K562 (cell line): ENCODE data around the gene FES. TPM values are rescaled to one million over a fixed set of nuclear protein-coding genes. Genes with fewer than 3 reads are reported as not detected.

Source experiments
- ARID1B ChIP-seq: fragments of 450-650 bp; IDR thresholded peaks from 2 replicates; pipeline ENCODE4 v1.6.1; 2016; ENCODE audit warnings: antibody characterized with exemption, mild to moderate bottlenecking, inconsistent platforms
- DACH1 ChIP-seq: fragments of 450-650 bp; IDR thresholded peaks from 2 replicates; pipeline ENCODE4 v1.6.1; 2018; ENCODE audit not compliant: partially characterized antibody
- FOXK2 ChIP-seq, 2 experiments: fragments of 450-650 bp; IDR thresholded peaks in 1 of 2; conservative IDR thresholded peaks in 1 of 2; 2 replicates each; pipeline ENCODE4 v1.6.1; 2016; ENCODE audit warnings: low read depth in 2 of 2, mild to moderate bottlenecking in 1 of 2
- MBD1 ChIP-seq: fragments of 250-450 bp; sonication (Bioruptor Pico); IDR thresholded peaks from 2 replicates; pipeline ENCODE4 v1.8.0; 2022; ENCODE audit warnings: inconsistent platforms
- NCOA2 ChIP-seq, 2 experiments: fragments of 450-650 bp; IDR thresholded peaks; 2 replicates each; pipeline ENCODE4 v1.6.1; 2018; ENCODE audit warnings: mild to moderate bottlenecking in 2 of 2, moderate library complexity in 1 of 2; ENCODE audit not compliant: partially characterized antibody in 2 of 2
- NCOA4 ChIP-seq: fragments of 450-650 bp; IDR thresholded peaks from 2 replicates; pipeline ENCODE4 v1.6.1; 2018; ENCODE audit warnings: mild to moderate bottlenecking; ENCODE audit not compliant: partially characterized antibody
- RAD21 ChIP-seq, 2 experiments: fragments of 250-450 bp in 1 of 2; fragments of 450-650 bp in 1 of 2; sonication (Bioruptor Pico) in 1 of 2; formaldehyde crosslinking in 1 of 2; IDR thresholded peaks in 1 of 2; conservative IDR thresholded peaks in 1 of 2; 2 replicates each; pipeline versions ENCODE4 v1.4.0 to v1.8.0; 2020 to 2022; ENCODE audit warnings: mild to moderate bottlenecking in 2 of 2, moderate library complexity in 1 of 2
- RCOR1 ChIP-seq, 2 experiments: IDR thresholded peaks; 2 replicates each; pipeline ENCODE4 v1.6.1; 2012; ENCODE audit warnings: low read depth in 2 of 2, low read length in 2 of 2, borderline replicate concordance in 1 of 2, improper control_type of control experiment in 1 of 2
- RUNX1 ChIP-seq: sonication (generic); IDR thresholded peaks from 2 replicates; pipeline ENCODE4 v1.6.1; 2016; ENCODE audit warnings: antibody characterized with exemption, low read depth
- SOX6 ChIP-seq: fragments of 450-650 bp; IDR thresholded peaks from 2 replicates; pipeline ENCODE4 v1.6.1; 2014; ENCODE audit warnings: mild to moderate bottlenecking
- ZNF318 ChIP-seq, 2 experiments: fragments of 450-650 bp; IDR thresholded peaks; 2 replicates each; pipeline ENCODE4 v1.6.1; 2016; ENCODE audit warnings: mild to moderate bottlenecking in 2 of 2, borderline replicate concordance in 1 of 2, low read depth in 1 of 2, moderate library complexity in 1 of 2
- ZNF589 ChIP-seq: fragments of 200-800 bp; sonication (Bioruptor generic); IDR thresholded peaks from 2 replicates; pipeline ENCODE4 v1.6.1; 2016; ENCODE audit warnings: low read depth, missing genetic modification characterization, missing compliant biosample characterization
- ZNF639 ChIP-seq, 2 experiments: fragments of 200-800 bp in 1 of 2; sonication (Bioruptor generic) in 1 of 2; sonication (generic) in 1 of 2; formaldehyde crosslinking in 1 of 2; IDR thresholded peaks in 1 of 2; conservative IDR thresholded peaks in 1 of 2; 2 replicates each; pipeline versions ENCODE4 v1.5.0 to v1.6.1; 2016 to 2020; ENCODE audit warnings: missing compliant biosample characterization in 1 of 2, missing genetic modification characterization in 1 of 2, missing genetic modification reagents in 1 of 2
- polyA plus RNA-seq, 8 experiments: library from polyadenylated mRNA; depleted of rRNA in 4 of 8; stranded (reverse) in 5 of 8; unstranded in 3 of 8; fragments of >200 nt; fragmentation: Nextera tagmentation in 2 of 8; fragmentation: Illumina TruSeq in 1 of 8; extraction: Ambion mirVana in 2 of 8; extraction: Trizol in 1 of 8; gene quantifications; 2 replicates each; pipeline versions ENCODE4 v1.2.1 to v1.2.3, GENCODE V29; 2011 to 2014; ENCODE audit warnings: inconsistent platforms in 1 of 8, missing spikeins in 1 of 8
- total RNA-seq, 7 experiments: library from RNA; depleted of rRNA in 6 of 7; stranded (reverse); fragments of >200 nt in 6 of 7; fragmentation: Illumina TruSeq in 2 of 7; extraction: Trizol in 2 of 7; gene quantifications; 2 replicates each; pipeline versions ENCODE4 v1.2.1 to v1.2.3, GENCODE V29; 2011 to 2021; ENCODE audit warnings: low replicate concordance in 1 of 7

The FES gene
- total and polyA plus RNA-seq, 9 of the 15 experiments (the other 6 are each of a cell fraction or from before 2014, with no cell fraction given) = 0.38 to 2.6 (median 0.82) TPM

- TF ChIP-seq RCOR1 (IDR thresholded peaks at IDR 0.05; ENCODE audit: borderline replicate concordance in 1 of 2, low read depth in 2 of 2, low read length in 2 of 2) = peak in 1 of 2 experiments; percentile 59; a peak in 1 of 4 replicates
- TF ChIP-seq NCOA4 = no peak
- TF ChIP-seq MBD1 (CRISPR knock-in tag) = no peak
- TF ChIP-seq ZNF318 (IDR thresholded peaks at IDR 0.05; ENCODE audit: borderline replicate concordance in 1 of 2, low read depth in 1 of 2) = peak in 1 of 2 experiments; percentile 87; a peak in 2 of 4 replicates
- peak; percentile 94 for TF ChIP-seq FOXK2 (conservative IDR thresholded peaks at IDR 0.05 in 1 of 2, IDR thresholded peaks at IDR 0.05 in 1 of 2; ENCODE audit: low read depth in 2 of 2)
- peak; percentile 58; the same call in 1 of the 2 replicates for TF ChIP-seq SOX6
- no peak for TF ChIP-seq RAD21 (CRISPR knock-in tag; conservative IDR thresholded peaks at IDR 0.05 in 1 of 2, IDR thresholded peaks at IDR 0.05 in 1 of 2)
- no peak for TF ChIP-seq NCOA2 (IDR thresholded peaks at IDR 0.05; ENCODE audit: partially characterized antibody in 2 of 2)
- TF ChIP-seq ZNF639 (CRISPR knock-in tag; conservative IDR thresholded peaks at IDR 0.05 in 1 of 2, IDR thresholded peaks at IDR 0.05 in 1 of 2) = peak in 1 of 2 experiments; percentile 27; a peak in 1 of 4 replicates
- TF ChIP-seq DACH1 = peak; percentile 79
- TF ChIP-seq ARID1B = peak; percentile 88
- TF ChIP-seq ZNF589 = 0 out of 2 replicates have a peak, but pooled peaks have one; percentile 47
- no peak for TF ChIP-seq RUNX1
Observed at GRCh38 chr15:90836296-90836871, 47.9 kb upstream of the FES start (continued).
